HG03196 (cell line): ENCODE data around the gene SEC14L1.

Experiments
- ATAC-seq: cut with Tn5 transposase; IDR thresholded peaks from one replicate; pipeline ENCODE4 v1.9.1; 2021; ENCODE audit not compliant: unreplicated experiment

The SEC14L1 gene

DNA sequence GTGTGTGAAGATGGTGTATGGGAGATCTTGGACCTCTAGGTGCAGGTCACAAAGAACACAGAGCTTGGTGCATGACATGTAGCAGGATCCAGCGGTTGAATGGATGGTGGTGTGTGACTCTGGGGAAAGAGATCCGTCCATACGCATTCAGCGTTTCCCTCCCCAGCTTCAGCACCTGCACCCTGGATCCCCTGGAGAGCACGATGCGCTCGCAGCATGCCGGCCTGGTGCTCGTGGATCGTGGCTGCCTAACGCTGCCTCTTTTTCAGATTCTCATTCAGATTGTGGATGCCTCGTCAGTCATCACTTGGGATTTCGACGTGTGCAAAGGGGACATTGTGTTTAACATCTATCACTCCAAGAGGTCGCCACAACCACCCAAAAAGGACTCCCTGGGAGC is 70.9 kb downstream of the SEC14L1 start:
- ATAC-seq, result no peak

GRCh38 chr17:77212081-77212832 is 71.5 kb downstream of the SEC14L1 start:
- ATAC-seq, result peak; percentile 80

DNA sequence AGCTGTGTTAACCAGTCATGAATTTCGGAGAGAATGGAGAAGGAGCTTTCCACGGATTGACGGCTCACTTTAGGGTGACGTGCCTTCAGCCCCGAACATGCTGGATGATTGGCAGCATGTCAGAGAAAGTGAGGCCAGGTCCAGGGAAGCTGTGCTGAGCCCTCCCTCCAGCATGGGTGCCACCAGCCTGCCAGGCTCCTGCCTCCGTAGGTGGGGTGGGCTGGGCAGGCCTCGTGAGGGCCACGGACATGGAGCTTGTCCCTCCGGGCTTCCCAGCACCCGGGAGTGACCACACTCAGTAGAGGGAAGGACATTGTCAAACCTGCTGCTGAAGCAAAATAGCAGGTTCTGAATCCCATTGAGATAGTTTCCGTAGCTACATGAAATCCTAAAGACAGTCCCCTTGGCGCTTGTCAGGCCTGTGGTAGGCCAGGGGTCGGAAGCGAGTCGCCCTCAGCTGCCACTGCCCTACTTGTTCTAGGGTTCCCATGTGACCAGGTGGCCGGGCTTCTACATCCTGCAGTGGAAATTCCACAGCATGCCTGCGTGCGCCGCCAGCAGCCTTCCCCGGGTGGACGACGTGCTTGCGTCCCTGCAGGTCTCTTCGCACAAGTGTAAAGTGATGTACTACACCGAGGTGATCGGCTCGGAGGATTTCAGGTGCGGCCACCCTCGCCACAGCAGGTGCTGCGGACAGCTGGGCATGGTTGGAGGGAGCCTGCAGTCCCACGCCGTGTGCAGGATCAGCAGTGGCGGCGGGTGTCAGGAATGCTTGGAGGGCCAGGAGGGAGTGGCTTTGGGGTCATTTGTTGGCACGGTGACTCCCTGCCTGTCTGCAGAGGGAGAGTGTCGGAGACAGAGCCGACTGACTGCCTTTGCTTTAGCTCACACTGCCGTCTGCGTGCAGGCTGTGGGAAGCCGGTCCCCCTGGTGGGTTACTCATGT is 72.3 kb downstream of the SEC14L1 start:
- ATAC-seq, result peak; percentile 4

DNA sequence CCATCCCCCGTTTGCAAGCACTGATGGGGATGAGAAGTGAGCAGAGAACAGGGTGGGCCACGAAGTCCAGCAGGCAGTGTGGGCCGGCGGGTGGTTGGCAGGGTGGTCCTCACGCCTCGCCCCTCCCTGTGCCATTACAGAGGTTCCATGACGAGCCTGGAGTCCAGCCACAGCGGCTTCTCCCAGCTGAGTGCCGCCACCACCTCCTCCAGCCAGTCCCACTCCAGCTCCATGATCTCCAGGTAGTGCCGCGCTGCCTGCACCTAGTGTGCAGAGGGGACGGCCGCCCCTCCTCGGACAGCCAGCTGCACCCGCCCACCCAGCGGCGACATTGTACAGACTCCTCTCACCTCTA is 73.0 kb downstream of the SEC14L1 start:
- ATAC-seq, result no peak

DNA sequence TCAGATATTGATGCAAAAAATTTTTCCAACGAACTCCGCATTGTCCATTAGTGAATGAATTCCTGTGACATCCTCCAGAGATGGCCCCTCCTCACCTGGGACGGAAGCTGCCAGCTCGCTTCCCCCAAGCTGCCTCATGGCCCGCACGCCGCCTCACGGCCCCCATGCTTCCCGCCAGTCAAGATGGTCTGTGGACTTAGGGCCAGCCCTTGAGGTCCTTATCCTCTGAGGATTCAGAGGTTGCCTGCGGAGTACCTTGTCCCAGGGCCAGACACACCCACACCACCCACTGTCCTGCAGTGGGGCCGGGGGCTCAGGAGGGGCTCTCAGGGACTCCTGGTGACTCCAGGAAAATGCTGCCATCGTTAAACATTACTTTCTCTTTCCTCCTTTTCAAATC is 73.6 kb downstream of the SEC14L1 start:
- no peak for ATAC-seq

GRCh38 chr17:77214743-77215142 is 74.0 kb downstream of the SEC14L1 start:
- no peak for ATAC-seq

DNA sequence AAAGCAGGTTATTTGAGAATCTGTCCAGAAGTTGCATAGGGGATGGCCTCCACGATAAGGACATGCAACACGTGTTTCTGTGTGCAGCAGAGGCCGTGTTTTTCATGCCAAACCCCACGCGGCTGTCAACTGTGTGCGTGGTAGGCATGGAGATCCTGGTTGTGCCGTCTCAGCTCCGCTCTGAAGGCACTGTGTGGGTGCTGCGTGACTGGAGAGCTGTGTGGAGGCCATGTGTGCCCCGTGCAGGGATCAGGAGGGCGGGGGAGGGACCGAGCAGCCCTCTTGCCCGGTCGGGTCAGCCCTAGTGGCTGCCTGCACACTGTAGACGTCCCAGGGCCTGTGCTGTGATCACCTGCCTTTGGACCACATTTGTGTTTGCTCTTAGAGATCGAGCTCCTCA is 74.5 kb downstream of the SEC14L1 start:
- ATAC-seq, result no peak

- no peak for ATAC-seq
Measured at GRCh38 chr17:77216486-77216885, 75.7 kb downstream of the SEC14L1 start.

GRCh38 chr17:77217123-77217522 is 76.4 kb downstream of the SEC14L1 start:
- no peak for ATAC-seq

DNA sequence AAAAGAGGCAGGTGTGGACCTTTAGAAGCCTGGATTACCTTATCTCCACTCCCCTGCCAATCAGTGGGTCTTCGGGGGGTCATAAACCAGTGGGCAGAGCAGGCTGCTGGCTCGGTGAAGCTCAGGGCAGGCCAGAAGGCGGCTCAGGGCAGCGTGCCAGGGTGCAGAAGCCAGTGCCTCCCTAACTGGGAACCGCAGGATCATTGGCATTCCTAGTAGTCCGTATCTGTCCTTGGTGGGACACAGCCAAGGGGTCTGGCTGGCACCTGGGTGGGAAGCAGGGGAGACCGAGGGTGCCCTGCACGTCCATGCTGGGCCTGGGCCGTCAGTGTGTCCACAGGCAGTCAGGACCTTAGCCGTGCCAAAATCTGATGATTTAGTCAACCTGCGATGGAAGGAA is 76.8 kb downstream of the SEC14L1 start:
- no peak for ATAC-seq

DNA sequence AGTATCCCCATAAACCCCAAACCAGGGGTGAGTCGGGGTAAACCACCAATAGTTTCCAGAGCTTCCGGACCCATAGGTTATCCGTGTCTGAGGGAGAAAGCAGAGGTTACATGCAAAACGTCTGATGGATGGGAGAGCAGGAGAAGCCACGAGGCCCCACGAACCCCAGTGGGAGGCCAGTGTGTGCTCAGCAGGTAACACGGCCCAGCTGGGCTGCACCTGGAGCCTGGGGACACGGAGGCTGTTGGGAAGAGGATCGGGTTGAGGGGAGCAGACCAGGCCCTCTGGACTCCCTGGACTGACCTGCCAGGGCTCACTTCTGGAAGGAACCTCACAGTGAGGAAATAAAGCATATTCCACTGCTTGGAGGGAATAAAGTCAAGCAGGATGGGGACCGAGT is 78.1 kb downstream of the SEC14L1 start:
- ATAC-seq, result no peak

DNA sequence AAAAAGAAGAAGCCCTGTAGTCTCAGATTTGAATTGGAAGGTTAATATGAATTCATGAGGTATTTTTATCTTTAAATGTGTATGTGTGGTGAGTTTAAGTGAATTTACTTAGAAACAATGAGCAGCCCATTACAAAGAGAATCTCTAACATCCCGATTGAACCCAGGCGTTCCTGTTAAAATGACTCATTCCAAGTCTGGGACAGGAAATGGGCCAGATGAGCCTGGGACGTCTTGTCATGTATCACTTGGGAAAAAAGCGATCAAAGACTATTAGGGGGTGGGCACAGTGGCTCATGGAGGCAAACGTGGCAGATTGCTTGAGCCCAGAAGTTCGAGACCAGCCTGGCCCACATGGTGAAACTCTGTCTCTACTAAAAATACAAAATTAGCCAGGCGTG is 81.6 kb downstream of the SEC14L1 start:
- ATAC-seq, result no peak

DNA sequence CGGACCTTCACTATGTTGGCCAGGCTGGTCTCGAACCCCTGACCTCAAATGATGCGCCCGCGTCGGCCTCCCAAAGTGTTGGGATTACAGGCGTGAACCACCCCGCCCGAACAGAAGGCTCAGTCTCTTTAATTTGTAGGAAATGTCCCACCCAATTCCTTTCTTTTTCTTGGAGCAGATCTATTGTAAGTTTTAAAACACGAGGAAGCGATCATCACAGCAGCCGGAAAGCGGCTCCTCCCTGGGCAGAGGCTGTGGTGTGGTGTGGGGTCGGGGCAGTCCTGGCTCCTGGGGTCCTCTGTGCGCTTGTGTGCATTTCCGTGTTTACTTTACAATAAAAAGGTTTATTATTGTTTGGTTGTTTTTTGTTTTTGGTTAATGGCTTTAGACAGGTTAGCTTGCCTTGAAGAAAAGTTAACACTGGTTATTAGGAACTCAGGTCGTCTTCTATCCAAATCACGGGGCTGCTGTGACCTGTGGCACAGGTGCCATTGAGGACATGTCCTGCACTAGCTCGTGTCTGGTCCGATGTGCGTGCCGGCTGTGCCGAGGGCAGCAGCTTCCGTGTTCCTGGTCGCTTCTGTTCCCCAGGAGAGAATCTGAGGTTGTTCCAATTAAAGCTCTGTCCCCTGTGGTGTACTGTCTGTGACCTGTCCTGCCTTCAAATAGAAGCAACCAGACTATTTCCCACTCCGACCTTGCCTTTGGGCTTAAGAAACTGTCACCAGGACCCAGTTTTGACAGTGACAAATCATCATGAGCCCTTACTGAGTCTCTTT is 83.1 kb downstream of the SEC14L1 start:
- ATAC-seq, result no peak

- ATAC-seq, result no peak
Measured at GRCh38 chr17:77225265-77225664, 84.5 kb downstream of the SEC14L1 start.

GRCh38 chr17:77227461-77228240 is 86.9 kb downstream of the SEC14L1 start:
- no peak for ATAC-seq

DNA sequence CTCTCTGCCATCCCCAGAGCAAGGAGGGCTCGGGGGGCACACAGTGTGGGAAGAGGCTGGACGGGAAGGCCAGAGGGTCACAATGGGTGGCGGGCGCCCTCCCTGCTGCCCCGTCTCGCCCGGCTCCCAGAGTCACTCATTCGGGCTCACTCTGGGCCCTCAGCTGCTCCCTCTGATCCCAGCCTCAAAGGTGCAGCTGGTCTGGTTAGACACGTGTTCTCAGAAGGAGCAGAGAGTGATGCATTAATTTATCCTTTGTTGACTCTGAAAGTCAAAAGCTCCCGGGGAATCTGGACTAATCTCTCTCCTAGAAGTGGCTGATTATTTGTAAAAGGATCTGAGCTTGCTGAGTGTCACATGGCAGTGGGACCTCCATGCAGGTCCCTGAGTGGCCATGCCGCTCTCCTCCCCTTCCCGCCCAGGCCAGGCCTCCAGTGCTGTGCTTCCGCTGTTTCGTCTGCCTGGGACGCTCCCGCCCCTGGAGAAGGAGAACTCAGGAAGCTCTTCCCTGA is 87.5 kb downstream of the SEC14L1 start:
- no peak for ATAC-seq

GRCh38 chr17:77228816-77229215 is 88.0 kb downstream of the SEC14L1 start:
- no peak for ATAC-seq

DNA sequence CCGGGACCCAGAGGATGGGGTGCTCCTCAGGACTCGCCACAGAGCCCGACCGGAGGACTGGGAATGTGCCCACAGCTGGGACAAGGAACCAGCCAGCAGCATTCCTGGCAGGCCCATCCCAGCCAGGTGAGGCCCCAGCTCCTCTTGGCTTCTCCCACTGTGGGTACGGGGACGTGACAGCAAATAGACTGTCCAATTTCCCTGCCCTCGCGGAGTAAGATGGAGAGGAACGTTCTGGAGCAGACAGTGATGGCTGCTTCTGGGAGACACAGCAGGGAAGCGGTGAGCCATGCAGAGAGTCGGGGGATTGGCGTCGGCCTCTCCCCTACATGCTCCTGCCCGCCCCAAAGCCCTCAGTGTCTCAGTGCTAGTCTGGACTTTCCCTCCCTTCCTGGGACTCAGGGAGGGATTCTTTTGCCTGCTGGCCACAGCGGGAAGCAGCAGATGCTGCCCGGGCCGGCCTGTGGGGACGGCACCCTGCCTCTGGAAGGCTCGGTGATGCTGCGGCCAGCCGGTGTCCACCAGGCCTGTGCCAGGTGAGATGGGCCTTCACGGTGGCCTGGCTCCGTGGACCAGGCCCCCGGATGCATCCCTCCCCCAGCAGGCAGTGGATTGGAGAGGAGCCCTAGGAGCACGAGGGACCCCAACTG is 89.1 kb downstream of the SEC14L1 start:
- ATAC-seq, result no peak

- no peak for ATAC-seq
Measured at GRCh38 chr17:77230436-77230830, 89.7 kb downstream of the SEC14L1 start.
